Measurements from ENCODE around the gene KLHL20.

DNA sequence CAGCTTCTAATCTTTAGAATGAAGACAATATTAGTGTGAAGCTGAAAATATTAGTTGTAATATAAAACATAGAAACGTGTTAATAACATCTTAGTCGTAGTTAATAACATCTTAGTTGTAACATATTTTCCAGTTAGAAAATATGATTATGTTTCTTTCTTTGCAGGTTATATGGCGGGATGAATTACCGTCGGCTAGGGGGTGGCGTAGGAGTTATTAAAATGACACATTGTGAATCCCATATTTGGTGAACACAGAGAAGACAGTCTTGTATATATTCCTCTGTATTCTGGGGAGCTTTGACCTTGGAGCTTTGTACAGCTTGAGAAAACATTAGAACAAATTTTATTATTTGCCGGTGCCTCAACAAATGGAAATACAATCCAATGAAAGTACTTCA lies 70.2 kb downstream of the KLHL20 start:
- TF ChIP-seq CTCF (IDR thresholded peaks at IDR 0.05) (no peak), POLR2A (IDR thresholded peaks at IDR 0.05) (no peak), POLR2AphosphoS5 (IDR thresholded peaks at IDR 0.05) (no peak), EP300 (IDR thresholded peaks at IDR 0.05) (no peak)
